GM23248 (cell line): ENCODE data around the gene ISYNA1. TPM values are rescaled to one million over a fixed set of nuclear protein-coding genes. Genes with fewer than 3 reads are reported as not detected.

ENCODE experiments used
- DNase-seq: peaks from one replicate; pipeline ENCODE4 v3.0.0-alpha.2; 2015
- H2AFZ ChIP-seq: fragments of 200-600 bp; sonication (generic); 2 replicates; pipeline ENCODE4 v1.6.1; 2016; ENCODE audit warnings: antibody characterized with exemption
- H3F3A ChIP-seq: fragments of 200-600 bp; sonication (generic); 2 replicates; pipeline ENCODE4 v1.6.1; 2016; ENCODE audit warnings: mild to moderate bottlenecking, antibody characterized with exemption, mixed run types; ENCODE audit not compliant: insufficient read depth
- H3K27ac ChIP-seq: fragments of 200-600 bp; sonication (generic); 2 replicates; pipeline ENCODE4 v1.5.1; 2016; ENCODE audit warnings: mild to moderate bottlenecking
- H3K27me3 ChIP-seq: fragments of 200-600 bp; sonication (generic); replicated peaks from 2 replicates; pipeline ENCODE4 v1.6.1; 2016; ENCODE audit warnings: mild to moderate bottlenecking; ENCODE audit not compliant: insufficient read depth
- H3K36me3 ChIP-seq: fragments of 200-600 bp; sonication (generic); 2 replicates; pipeline ENCODE4 v1.6.1; 2016; ENCODE audit warnings: low read depth, mild to moderate bottlenecking
- H3K4me1 ChIP-seq: fragments of 200-600 bp; sonication (generic); 2 replicates; pipeline ENCODE4 v1.6.1; 2016; ENCODE audit warnings: mild to moderate bottlenecking; ENCODE audit not compliant: insufficient read depth
- H3K4me2 ChIP-seq: fragments of 200-600 bp; sonication (generic); one replicate; pipeline ENCODE4 v1.6.1; 2016; ENCODE audit warnings: mild to moderate bottlenecking; ENCODE audit not compliant: unreplicated experiment
- H3K4me3 ChIP-seq: fragments of 200-600 bp; sonication (generic); 2 replicates; pipeline ENCODE4 v1.5.1; 2016; ENCODE audit warnings: mild to moderate bottlenecking
- H3K79me2 ChIP-seq: fragments of 200-600 bp; sonication (generic); 2 replicates; pipeline ENCODE4 v1.6.1; 2016; ENCODE audit warnings: mild to moderate bottlenecking; ENCODE audit not compliant: insufficient read depth
- H3K9ac ChIP-seq: fragments of 200-600 bp; sonication (generic); 2 replicates; pipeline ENCODE4 v1.6.1; 2016; ENCODE audit warnings: mild to moderate bottlenecking
- H3K9me2 ChIP-seq: fragments of 200-600 bp; sonication (generic); 2 replicates; pipeline ENCODE4 v1.6.1; 2016; ENCODE audit warnings: mixed run types, mild to moderate bottlenecking, moderate library complexity; ENCODE audit not compliant: insufficient read depth
- H3K9me3 ChIP-seq: fragments of 200-600 bp; sonication (generic); one replicate; pipeline ENCODE4 v1.6.1; 2017; ENCODE audit warnings: low read depth
- H4K20me1 ChIP-seq: fragments of 200-600 bp; sonication (generic); 2 replicates; pipeline ENCODE4 v1.6.0; 2016; ENCODE audit not compliant: insufficient read depth
- EZH2 ChIP-seq: fragments of 200-600 bp; sonication (generic); IDR thresholded peaks from 2 replicates; pipeline ENCODE4 v1.6.1; 2018; ENCODE audit warnings: antibody characterized with exemption, mild to moderate bottlenecking; ENCODE audit not compliant: insufficient read depth, poor library complexity, severe bottlenecking
- EZH2phosphoT487 ChIP-seq: fragments of 200-600 bp; sonication (generic); IDR thresholded peaks from 2 replicates; pipeline ENCODE4 v1.6.1; 2018; ENCODE audit warnings: antibody characterized with exemption, moderate library complexity, mild to moderate bottlenecking, low read depth; ENCODE audit not compliant: insufficient read depth
- WGBS, 2 experiments: methylation state at CpG; one replicate each; pipeline ENCODE4 v1.1.6; 2015 to 2017; ENCODE audit warnings: low lambda C conversion rate in 2 of 2, low coverage in 1 of 2; ENCODE audit errors: missing lambda C conversion rate in 2 of 2; 5-methylcytosine and 5-hydroxymethylcytosine counted together
- in situ Hi-C: fragments of 300-500 bp; cut with MboI; formaldehyde crosslinking; loops from 2 replicates; pipeline ENCODE4 v1.15.0; 2020
- polyA plus RNA-seq: library from polyadenylated mRNA; unstranded; fragments of >200 nt; fragmentation: Nextera tagmentation; extraction: Ambion mirVana; gene quantifications from 2 replicates; pipeline ENCODE4 v1.2.1, GENCODE V29; 2016
- total RNA-seq: library from RNA; depleted of rRNA; stranded (reverse); fragments of >200 nt; shearing (Covaris generic); gene quantifications from 2 replicates; pipeline ENCODE4 v1.2.3, GENCODE V29; 2014

ISYNA1 gene
- total and polyA plus RNA-seq, 2 experiments from 2014 or later: 5.5 to 17.2 TPM

DNA sequence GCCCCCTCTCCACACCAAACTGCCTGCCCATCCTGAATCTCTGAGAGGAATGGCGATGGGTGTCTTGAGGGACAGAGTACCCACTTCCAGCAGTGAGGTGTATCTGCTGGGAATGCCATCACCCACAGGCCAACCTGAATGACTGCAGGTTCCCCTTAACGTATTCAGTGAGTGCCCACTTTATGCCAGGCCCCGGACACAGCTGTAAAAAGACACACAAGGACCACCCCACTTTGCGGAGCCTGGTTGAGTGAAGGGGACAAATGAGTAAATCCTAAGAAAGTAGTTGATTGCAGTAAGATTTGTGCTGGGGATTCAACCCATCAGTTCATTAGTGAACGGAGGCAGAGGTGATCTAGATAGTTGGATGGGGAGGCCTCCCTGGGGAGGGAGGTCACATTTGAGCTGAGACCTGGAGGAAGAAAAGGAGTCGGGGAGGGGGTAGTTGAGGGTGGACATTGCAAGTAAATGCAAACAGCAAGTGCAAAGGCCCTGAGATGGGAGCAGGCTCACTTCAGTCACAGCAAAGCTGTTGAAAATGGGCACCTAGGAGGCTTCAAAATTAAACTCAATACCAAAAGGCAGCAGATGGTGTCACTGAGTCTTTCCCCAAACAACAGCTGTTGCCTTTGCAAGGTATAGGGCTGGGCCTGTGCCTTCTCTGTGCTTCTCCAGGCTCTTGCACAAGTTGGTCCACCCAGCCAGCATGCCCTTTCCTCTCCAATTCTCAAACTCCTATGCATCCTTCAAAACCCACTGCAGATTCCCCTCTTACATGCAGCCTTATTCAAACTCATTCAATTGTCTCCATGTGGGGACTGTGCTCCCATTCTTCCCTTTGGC, 47.6 kb downstream of the ISYNA1 start:
- H3K4me3 ChIP-seq: no peak overlapping the region
- no peak overlapping the region for H2AFZ ChIP-seq
- H3K4me2 ChIP-seq: no peak overlapping the region
- in situ Hi-C loops: no loop called here
- no peak for DNase-seq
- WGBS, 2 experiments: 83 to 84% methylated on average over 6 of the region's 6 CpGs
- H3K9me3 ChIP-seq: no peaks in the 10 kb centered on the region
- no peak overlapping the region for H3K9ac ChIP-seq
- no peak overlapping the region for H3K27ac ChIP-seq
- H3K27me3 ChIP-seq: no peaks in the 10 kb centered on the region
- no peaks in the 10 kb centered on the region for H3K79me2 ChIP-seq
- H3K36me3 ChIP-seq: no peaks in the 10 kb centered on the region
- H3K9me2 ChIP-seq: no peaks in the 10 kb centered on the region
- no peaks in the 10 kb centered on the region; the same call in 1 of the 2 replicates for H3K4me1 ChIP-seq
- no peaks in the 10 kb centered on the region for H3F3A ChIP-seq
- no peaks in the 10 kb centered on the region for H4K20me1 ChIP-seq
- TF ChIP-seq EZH2phosphoT487 (no peak), EZH2 (no peak)

DNA sequence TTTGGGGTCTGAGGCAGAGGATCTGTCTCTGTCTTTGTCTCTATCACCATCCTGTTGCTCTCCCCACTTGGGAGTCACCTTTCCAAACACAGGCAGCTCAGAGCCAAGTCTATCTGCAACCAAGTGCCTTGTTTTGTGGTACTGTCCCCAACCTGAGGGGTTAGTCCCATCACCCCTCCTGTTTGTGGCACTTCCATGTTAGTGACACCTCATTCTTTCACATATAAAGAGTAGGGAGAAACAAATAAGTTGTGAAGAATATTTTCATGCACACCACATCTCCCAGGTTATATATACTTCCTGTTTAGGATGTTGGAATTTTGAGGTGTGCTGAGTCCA, 48.2 kb downstream of the ISYNA1 start:
- Histone ChIP-seq H3F3A (no peaks in the 10 kb centered on the region), H3K27me3 (no peaks in the 10 kb centered on the region), H3K9ac (no peak overlapping the region), H3K36me3 (no peaks in the 10 kb centered on the region), H3K9me3 (no peaks in the 10 kb centered on the region), H3K4me2 (no peak overlapping the region), H4K20me1 (no peaks in the 10 kb centered on the region), H3K4me3 (no peak overlapping the region), H3K4me1 (no peaks in the 10 kb centered on the region; the same call in 1 of the 2 replicates), H2AFZ (no peak overlapping the region), H3K27ac (no peak overlapping the region), H3K79me2 (no peaks in the 10 kb centered on the region), H3K9me2 (no peaks in the 10 kb centered on the region)
- TF ChIP-seq EZH2phosphoT487 (no peak), EZH2 (no peak)
- no peak for DNase-seq
- in situ Hi-C loops: no loop called here

DNA sequence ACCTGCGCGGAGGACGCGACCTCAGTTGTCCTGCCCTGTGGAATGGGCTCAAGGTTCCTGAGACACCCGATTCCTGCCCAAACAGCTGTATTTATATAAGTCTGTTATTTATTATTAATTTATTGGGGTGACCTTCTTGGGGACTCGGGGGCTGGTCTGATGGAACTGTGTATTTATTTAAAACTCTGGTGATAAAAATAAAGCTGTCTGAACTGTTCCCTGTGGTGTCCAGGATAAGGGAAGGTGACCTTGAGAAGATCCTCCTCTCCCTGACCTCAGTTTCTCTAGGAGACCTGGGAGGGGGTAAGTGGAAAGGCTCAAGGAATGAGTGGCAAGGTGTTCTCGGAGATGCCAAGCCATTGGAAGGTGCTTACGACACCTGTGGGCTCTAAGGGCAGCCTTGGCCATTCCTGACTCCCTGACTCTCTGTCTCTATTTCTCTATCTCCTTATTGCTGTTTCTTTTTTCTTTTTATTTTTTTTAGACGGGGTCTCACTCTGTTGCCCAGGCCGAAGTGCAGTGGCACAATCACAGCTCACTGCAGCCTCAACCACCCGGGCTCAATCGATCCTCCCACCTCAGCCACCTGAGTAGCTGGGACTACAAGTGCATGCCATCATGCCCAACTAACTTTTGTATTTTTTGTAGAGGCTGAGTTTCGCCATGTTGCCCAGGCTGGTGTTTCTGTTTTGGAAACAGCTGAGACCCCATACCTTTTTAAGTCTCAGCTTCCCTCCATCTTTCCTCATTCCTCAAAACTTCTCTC, 48.8 kb downstream of the ISYNA1 start:
- no peaks in the 10 kb centered on the region for H3K79me2 ChIP-seq
- in situ Hi-C loops: no loop called here
- no peaks in the 10 kb centered on the region; the same call in 1 of the 2 replicates for H3K4me1 ChIP-seq
- H3K4me3 ChIP-seq: peak overlapping the region; percentile 75; the same call in 1 of the 2 replicates
- DNase-seq: no peak
- no peaks in the 10 kb centered on the region for H3K36me3 ChIP-seq
- H3K9ac ChIP-seq: no peak overlapping the region
- peak overlapping the region; percentile 89 for H3K4me2 ChIP-seq
- H2AFZ ChIP-seq: no peak overlapping the region
- H4K20me1 ChIP-seq: no peaks in the 10 kb centered on the region
- TF ChIP-seq EZH2 (no peak), EZH2phosphoT487 (no peak)
- no peaks in the 10 kb centered on the region for H3K27me3 ChIP-seq
- no peak overlapping the region for H3K27ac ChIP-seq
- no peaks in the 10 kb centered on the region for H3K9me3 ChIP-seq
- WGBS, 2 experiments: 78 to 79% methylated on average over 13 of the region's 13 CpGs
- H3F3A ChIP-seq: no peaks in the 10 kb centered on the region
- no peaks in the 10 kb centered on the region for H3K9me2 ChIP-seq

DNA sequence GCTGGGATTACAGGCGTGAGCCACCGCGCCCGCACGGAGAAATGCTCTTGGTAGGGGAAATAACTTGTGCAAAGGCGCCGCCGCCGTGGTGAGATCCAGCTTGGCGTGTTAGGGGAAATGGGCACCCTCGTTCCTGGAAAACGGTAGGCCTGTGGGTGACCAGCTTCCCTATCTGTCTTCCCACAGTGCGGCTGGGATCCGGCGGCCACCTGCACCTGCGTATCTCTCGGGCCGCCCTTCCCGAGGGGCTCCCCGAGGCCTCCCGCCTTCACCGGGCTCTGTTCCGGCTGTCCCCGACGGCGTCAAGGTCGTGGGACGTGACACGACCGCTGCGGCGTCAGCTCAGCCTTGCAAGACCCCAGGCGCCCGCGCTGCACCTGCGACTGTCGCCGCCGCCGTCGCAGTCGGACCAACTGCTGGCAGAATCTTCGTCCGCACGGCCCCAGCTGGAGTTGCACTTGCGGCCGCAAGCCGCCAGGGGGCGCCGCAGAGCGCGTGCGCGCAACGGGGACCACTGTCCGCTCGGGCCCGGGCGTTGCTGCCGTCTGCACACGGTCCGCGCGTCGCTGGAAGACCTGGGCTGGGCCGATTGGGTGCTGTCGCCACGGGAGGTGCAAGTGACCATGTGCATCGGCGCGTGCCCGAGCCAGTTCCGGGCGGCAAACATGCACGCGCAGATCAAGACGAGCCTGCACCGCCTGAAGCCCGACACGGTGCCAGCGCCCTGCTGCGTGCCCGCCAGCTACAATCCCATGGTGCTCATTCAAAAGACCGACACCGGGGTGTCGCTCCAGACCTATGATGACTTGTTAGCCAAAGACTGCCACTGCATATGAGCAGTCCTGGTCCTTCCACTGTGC, 49.6 kb downstream of the ISYNA1 start:
- Histone ChIP-seq H3K9me2 (no peaks in the 10 kb centered on the region), H3K79me2 (no peaks in the 10 kb centered on the region), H3K27ac (no peak overlapping the region), H3K4me1 (no peaks in the 10 kb centered on the region; the same call in 1 of the 2 replicates), H3K4me2 (peak overlapping the region; percentile 89), H3K27me3 (no peaks in the 10 kb centered on the region), H2AFZ (no peak overlapping the region), H3K9ac (no peak overlapping the region; the same call in 1 of the 2 replicates), H3F3A (no peaks in the 10 kb centered on the region), H3K9me3 (no peaks in the 10 kb centered on the region), H4K20me1 (no peaks in the 10 kb centered on the region), H3K36me3 (no peaks in the 10 kb centered on the region), H3K4me3 (peak overlapping the region; percentile 75)
- in situ Hi-C loops: no loop called here
- WGBS, 2 experiments: 16% methylated on average over 84 to 86 of the region's 86 CpGs
- peak; percentile 84 for DNase-seq
- TF ChIP-seq EZH2phosphoT487: no peak
- no peak for TF ChIP-seq EZH2
